HG03571 (cell line): ENCODE results near the gene GRM8.

Experiments used
- ATAC-seq: cut with Tn5 transposase; IDR thresholded peaks from one replicate; pipeline ENCODE4 v1.9.1; 2021; ENCODE audit not compliant: unreplicated experiment

The GRM8 gene

GRCh38 chr7:127035203-127035849, 217.4 kb downstream of the GRM8 start:
- no peak for ATAC-seq

DNA sequence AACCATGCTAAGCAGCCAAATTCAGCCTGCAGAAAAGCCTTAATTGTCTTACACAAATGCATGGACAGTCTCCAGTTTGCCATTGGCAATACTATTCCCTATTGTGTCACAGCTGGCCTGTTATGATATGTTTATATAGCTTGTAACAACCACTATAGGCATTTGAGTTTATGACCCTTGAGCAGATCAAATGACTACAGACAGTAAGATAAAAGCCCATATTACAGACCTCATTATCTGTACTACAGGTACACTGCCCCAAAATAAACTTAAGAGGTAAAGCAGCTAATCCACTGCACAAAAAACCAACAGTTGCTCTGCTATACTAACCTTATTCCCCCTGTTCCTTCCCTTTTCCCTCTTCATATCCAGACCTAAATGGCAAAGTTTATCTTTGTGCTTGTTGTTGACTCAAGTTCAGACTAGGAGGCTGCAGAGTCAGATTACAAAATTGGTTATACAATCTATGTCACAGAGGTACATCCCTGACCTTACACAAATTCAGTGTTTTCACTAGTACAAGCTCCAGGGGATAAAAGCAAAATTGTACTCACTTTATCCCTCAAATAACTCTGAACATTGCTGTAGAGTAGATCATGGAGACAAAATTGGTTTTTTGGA, 218.4 kb downstream of the GRM8 start:
- no peak for ATAC-seq

GRCh38 chr7:127029823-127030222, 222.9 kb downstream of the GRM8 start:
- ATAC-seq = no peak

DNA sequence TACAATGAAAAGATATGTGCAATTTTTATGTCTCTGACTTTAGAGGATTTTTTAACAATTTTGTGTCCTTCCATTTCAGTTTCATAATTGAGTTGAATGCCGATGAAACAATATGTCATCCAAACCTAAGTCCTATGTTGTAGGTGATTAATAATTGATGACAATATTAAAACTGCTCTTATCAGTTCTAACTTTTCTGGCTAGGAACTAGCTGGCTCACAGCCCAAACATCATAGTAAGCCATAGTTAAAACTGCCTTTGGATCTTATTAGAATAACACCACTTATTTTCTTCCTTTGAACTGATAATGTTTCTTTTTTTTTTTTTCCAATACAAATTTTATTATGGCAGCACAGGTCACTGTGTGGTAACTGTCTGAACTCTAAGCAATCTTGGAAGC, 230.9 kb downstream of the GRM8 start:
- ATAC-seq = no peak

- ATAC-seq = no peak
These were observed 231.6 kb downstream of the GRM8 start for GRCh38 chr7:127021019-127021738.

DNA sequence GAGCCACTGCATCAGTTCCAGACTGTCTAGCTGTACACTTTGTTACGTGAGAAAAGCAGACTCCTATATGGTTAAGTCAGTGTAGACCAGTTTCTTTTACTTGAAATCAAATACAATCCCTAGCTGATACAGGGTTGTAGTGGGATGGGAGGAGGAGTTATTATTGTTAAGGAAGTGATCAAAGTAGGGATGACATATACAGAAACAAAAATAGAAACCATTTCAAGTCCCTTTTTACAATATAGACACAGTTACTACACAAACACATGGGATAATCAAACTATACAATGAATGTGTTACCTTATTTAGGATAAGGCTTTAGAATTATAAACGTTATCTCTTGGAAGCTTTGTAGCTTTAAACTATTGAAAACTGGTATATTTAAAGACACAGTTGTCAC, 233.9 kb downstream of the GRM8 start:
- ATAC-seq = no peak

GRCh38 chr7:127017196-127017595, 235.5 kb downstream of the GRM8 start:
- no peak for ATAC-seq

DNA sequence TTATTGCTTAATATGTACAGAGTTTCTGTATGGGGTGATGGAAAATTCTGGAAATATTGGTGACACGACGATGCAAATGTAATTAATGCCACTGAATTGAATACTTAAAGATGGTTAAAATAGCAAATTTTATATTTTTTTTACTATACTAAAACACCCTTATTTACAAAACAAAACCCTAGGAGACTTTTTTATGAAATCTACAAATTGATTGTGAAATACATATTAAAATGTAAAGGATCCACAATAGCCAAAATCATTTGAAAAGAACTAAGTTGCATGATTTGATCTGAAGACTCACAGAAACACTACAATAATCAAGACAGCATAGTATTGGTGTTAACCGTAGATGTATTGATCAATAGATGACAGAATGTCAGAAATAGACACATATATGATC, 252.0 kb downstream of the GRM8 start:
- ATAC-seq = no peak

- no peak for ATAC-seq
These were observed 256.1 kb downstream of the GRM8 start for GRCh38 chr7:126996659-126997058.

- no peak for ATAC-seq
These were observed 259.0 kb downstream of the GRM8 start for GRCh38 chr7:126993626-126994213.

DNA sequence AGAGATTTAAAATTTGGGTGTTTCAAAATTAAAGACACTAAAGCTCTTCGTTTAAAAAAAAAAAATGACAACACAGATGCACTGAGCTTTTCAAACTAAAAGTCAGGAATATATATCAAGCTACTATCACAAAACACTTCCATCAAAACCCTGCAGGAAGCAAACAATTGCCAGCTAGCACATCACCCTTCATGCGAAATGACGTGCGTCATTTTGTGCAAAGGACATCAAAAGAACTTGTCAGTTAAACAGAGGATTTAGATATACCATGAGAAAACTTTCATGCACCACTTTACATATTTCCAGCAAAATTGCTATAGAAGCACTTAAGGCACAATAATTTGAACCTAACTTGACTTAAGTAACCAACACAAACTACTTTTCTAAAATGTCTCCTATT, 264.7 kb downstream of the GRM8 start:
- no peak for ATAC-seq

DNA sequence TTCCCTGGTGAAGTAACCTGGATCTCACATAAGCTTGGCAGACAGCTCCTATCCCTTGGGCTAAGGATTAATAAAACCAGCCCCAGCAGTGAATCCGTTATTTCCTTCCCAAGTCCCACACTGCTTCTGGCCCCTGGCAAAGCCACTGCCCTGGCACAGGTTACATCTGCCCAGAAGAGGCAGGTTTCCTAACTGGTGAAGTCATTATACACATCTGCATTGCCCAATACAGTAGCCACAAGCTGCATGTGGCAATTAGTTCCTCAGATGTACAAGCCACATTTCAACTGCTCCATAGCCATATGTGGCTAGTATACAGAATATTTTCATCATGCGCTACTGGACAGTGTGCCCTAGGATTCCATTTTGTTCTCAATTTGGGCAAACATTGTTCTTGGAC, 273.0 kb downstream of the GRM8 start:
- no peak for ATAC-seq

DNA sequence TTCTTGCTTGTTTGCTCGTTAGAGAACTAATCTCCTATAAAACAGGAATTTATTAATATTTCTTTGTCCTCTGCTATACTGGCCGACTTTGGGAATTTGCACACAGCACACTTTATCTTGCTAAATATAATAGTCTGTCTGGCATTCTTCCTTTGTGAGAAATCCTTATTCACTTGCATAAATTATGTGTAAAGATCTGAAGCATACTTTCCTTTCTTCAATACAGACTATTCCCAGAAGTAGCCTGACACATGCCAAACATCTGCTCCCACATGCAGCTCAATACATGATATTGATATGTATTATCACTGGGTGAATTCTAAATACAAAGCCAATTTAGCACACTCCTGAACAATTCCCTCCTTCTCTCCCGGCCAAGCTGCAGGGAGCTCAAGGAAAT, 273.9 kb downstream of the GRM8 start:
- ATAC-seq = no peak

- ATAC-seq = no peak
These were observed 279.7 kb downstream of the GRM8 start for GRCh38 chr7:126973066-126973465.

GRCh38 chr7:126972571-126972970, 280.2 kb downstream of the GRM8 start:
- ATAC-seq = no peak

DNA sequence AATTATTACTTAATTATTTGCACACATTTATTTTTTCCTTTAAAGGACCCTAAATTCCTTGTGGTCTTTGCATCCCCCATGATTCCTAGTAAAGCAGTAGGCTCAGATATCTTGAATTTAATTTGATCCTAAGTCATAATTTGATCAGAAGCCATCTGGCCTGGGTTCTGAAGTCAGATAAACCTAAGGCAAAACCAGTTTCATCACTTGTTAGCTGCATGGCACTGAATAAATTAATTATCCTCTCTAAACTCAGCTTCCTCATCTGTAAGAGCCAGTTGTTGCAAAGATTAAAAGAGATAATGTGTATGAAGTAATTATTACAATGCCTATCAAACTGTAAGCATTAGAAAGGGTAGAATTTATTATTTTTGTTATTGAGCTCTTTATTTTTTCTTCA, 293.1 kb downstream of the GRM8 start:
- no peak for ATAC-seq

- no peak for ATAC-seq
These were observed 294.4 kb downstream of the GRM8 start for GRCh38 chr7:126958367-126958766.

DNA sequence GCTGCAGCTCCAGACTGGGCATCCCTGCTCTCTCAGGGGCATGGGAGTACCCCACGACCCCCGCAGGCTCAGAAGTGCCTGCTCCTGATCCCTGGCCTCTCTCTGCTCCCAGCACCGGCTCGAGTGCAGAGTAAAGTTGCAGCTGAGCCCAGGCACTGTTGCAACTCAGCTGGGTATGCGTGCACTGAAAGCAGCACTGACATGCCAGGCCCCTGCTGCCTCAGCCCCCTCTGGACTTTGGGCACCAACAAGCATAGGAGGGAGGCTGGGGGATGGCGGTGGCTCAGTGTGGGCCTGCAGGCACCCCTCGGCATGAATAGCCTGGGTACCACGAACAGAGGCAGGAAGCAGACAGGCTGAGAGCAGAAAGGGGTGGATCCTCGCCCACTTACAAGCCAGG, 295.3 kb downstream of the GRM8 start:
- no peak for ATAC-seq

DNA sequence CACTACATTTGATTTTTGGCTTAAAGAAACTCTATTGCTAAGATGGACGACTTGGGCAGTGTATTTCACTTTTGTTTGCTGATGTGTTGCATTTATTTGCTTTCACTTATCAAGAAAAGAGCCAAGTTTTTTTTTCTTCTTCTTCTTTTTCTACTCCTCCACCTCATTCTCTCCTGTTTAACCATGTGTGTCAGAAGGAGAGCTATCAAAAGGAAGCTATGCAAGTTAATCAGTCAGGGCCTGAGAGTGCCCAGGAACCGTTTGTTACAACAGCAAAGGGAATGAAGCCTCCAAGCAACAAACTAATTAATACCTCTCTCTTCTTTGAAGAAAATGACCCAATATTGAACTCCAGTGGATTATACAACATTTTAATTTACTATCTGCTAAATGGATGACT, 299.3 kb downstream of the GRM8 start:
- ATAC-seq = no peak

- ATAC-seq = peak; percentile 88
These were observed 304.1 kb downstream of the GRM8 start for GRCh38 chr7:126948664-126949063.

DNA sequence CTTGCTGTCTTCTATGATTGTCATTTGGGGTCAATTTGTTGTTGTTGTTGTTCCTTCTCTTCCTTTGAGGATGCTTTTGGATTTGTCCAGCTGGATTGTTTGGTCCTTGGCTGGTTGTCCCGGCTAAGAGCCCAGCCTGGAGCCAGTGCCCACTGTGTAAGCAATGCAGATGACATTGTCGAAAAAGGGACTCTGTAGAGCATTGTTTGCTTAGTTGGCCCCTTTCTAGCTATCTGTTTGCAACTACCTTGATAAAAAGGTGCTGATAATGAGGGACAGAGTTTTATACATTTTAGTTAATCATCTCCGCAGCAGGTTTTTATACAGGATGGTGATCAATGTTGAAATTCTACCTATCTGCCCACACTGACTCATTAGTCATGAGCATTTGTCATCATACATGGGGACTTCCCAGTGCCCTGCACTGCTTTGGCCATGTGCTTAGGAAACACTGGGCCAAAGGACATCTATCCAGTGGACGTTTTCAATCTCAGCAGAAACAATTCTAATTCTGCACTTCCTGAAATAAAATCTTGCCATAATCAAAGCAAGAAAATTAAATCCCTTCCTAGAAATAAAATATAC, 311.9 kb downstream of the GRM8 start:
- ATAC-seq = no peak

DNA sequence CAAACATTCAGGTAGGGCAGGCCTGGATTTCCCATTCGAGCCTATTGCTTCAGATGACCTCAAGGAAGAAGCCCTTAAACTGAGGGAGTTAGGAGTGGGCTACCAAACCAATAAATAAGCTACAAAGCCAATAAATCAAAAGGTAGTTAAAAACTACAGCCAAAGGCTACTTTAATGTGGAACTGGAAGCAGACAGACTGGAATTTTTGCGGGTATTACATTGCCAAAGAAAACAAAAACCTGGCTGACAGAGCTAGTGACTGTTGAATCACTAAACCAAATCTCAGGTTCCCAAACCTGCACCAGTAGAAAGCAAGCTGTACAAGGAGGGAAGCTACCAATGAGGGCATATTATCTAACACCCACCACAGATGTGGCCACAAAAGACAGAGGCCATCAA, 315.6 kb downstream of the GRM8 start:
- no peak for ATAC-seq
